Measurements from ENCODE around the gene UNC5B.

GRCh38 chr10:71244431-71245419, 32.4 kb downstream of the UNC5B start:
- TF ChIP-seq CTCF (IDR thresholded peaks at IDR 0.05) (no peak), POLR2A (IDR thresholded peaks at IDR 0.05) (no peak)
